Measurements from ENCODE around the gene PHYH.
"Not testable (repeated sequence)": the region's sequence is repeated elsewhere in the genome, so short reads cannot be mapped to it uniquely, and the experiment has no call there.

Gene PHYH

GRCh38 chr10:13270877-13271551 lies 28.9 kb downstream of the PHYH start:
- no peak for DNase-seq

GRCh38 chr10:13268841-13269240 lies 31.0 kb downstream of the PHYH start:
- no peak for DNase-seq

GRCh38 chr10:13268310-13268709 lies 31.6 kb downstream of the PHYH start:
- no peak for DNase-seq

GRCh38 chr10:13263591-13263990 lies 36.3 kb downstream of the PHYH start:
- DNase-seq = no peak

- DNase-seq = no peak
Observed at GRCh38 chr10:13262433-13262832, 37.4 kb downstream of the PHYH start.

GRCh38 chr10:13257621-13258140 lies 42.2 kb downstream of the PHYH start:
- no peak for DNase-seq

- DNase-seq = no peak
Observed at GRCh38 chr10:13256627-13257026, 43.2 kb downstream of the PHYH start.

- no peak for DNase-seq
Observed at GRCh38 chr10:13253726-13254125, 46.1 kb downstream of the PHYH start.

- DNase-seq = no peak
Observed at GRCh38 chr10:13247784-13248183, 52.1 kb downstream of the PHYH start.

- no peak for DNase-seq
Observed at GRCh38 chr10:13247246-13247645, 52.6 kb downstream of the PHYH start.

- not testable (repeated sequence) for DNase-seq
Observed at GRCh38 chr10:13242260-13242659, 57.6 kb downstream of the PHYH start.

GRCh38 chr10:13241613-13242012 lies 58.3 kb downstream of the PHYH start:
- no peak for DNase-seq

- no peak for DNase-seq
Observed at GRCh38 chr10:13239923-13240322, 59.9 kb downstream of the PHYH start.

- DNase-seq = no peak
Observed at GRCh38 chr10:13238271-13239077, 61.4 kb downstream of the PHYH start.

GRCh38 chr10:13236638-13237037 lies 63.2 kb downstream of the PHYH start:
- no peak for DNase-seq

GRCh38 chr10:13234736-13235135 lies 65.1 kb downstream of the PHYH start:
- DNase-seq = not testable (repeated sequence)

- DNase-seq = no peak
Observed at GRCh38 chr10:13234172-13234571, 65.7 kb downstream of the PHYH start, which contains the start of gene UCMA. Gene UCMA (minus strand): TSS chr10:13234374. CDS start chr10:13234258, 116 bp downstream.

- DNase-seq = no peak
Observed at GRCh38 chr10:13233358-13233757, 66.5 kb downstream of the PHYH start.

- no peak for DNase-seq
Observed at GRCh38 chr10:13231808-13232207, 68.1 kb downstream of the PHYH start.

- no peak for DNase-seq
Observed at GRCh38 chr10:13231190-13231589, 68.7 kb downstream of the PHYH start.
